ENCODE measurements around the gene DMP1.

DNA sequence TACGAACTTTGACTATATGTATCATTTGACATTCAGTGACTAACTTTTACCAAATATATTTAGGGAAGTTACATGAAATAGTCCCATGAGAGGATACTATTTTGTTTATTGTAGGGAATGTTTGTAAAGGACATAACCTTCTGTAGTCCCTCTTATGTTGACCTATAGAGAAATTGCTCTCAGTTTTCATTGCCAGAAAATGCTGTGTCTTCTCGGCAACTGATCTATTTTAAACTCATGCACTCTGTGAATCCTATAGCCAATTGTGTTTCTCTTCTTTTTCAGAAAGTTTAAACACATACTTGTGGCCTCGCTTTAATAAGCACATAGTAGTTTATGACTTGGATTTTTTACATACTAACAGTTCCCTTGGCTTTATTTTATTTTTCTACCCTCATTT lies 38.2 kb downstream of the DMP1 start:
- TF ChIP-seq EZH2 (IDR thresholded peaks at IDR 0.05; ENCODE audit: insufficient read depth, poor library complexity, severe bottlenecking), result no peak
- no peak for TF ChIP-seq EZH2phosphoT487 (IDR thresholded peaks at IDR 0.05; ENCODE audit: insufficient read depth, low read depth)

Data from GM23248 (cell line).